IPS-18a (cell line): ENCODE data around the gene ABHD10.

ENCODE experiments used
- H3K27ac ChIP-seq: one replicate; pipeline ENCODE4 v1.5.1; 2013; ENCODE audit warnings: low read length
- H3K27me3 ChIP-seq: one replicate; pipeline ENCODE4 v1.6.1; 2013; ENCODE audit warnings: mild to moderate bottlenecking, low read length; ENCODE audit not compliant: control insufficient read depth, insufficient read depth
- H3K36me3 ChIP-seq: one replicate; pipeline ENCODE4 v1.6.1; 2013; ENCODE audit warnings: low read depth, low read length; ENCODE audit not compliant: control insufficient read depth
- H3K4me1 ChIP-seq: one replicate; pipeline ENCODE4 v1.6.1; 2013; ENCODE audit warnings: low read depth, low read length; ENCODE audit not compliant: control insufficient read depth
- H3K4me3 ChIP-seq: one replicate; pipeline ENCODE4 v1.5.1; 2013; ENCODE audit warnings: low read length
- H3K9ac ChIP-seq: one replicate; pipeline ENCODE4 v1.6.1; 2013; ENCODE audit warnings: mild to moderate bottlenecking, low read length, moderate library complexity
- H3K9me3 ChIP-seq: one replicate; pipeline ENCODE4 v1.6.1; 2013; ENCODE audit warnings: low read depth, low read length; ENCODE audit not compliant: control insufficient read depth

ABHD10 gene

DNA sequence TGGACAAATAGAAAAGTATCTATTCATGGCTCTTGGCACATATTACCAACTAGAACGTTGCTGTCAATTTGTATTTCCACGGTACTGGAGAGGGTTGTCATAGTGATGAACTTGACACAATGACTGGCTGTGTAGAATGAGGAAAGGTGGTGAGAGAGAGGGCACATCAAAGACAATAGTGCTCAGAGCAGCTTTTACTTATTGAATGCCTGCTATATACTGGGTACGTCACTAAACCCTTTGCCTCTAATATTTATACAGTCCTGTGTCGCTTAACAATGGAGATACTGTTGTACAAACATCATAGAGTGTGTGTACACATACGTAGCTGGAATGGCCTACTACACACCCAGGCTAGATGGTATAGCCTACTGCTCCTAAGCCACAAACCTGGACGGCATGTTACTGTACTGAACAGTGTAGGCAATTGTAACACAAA, 64.0 kb downstream of the ABHD10 start:
- no peak overlapping the region for H3K9ac ChIP-seq
- no peak overlapping the region for H3K4me3 ChIP-seq
- H3K27me3 ChIP-seq = no peaks in the 10 kb centered on the region
- no peak overlapping the region for H3K27ac ChIP-seq
- H3K4me1 ChIP-seq = peaks cover 6% of the 10 kb centered on the region
- H3K9me3 ChIP-seq = no peaks in the 10 kb centered on the region
- H3K36me3 ChIP-seq = no peaks in the 10 kb centered on the region
